BJ (cell line): ENCODE measurements around the gene LAMP5. TPM values are rescaled to one million over a fixed set of nuclear protein-coding genes. Genes with fewer than 3 reads are reported as not detected.

Experiments
- CTCF ChIA-PET: fragments of 350-600 bp; formaldehyde crosslinking; extraction: SDS; loops from one replicate; lab custom pipeline; 2021; ENCODE audit warnings: antibody characterized with exemption, inconsistent platforms; lab: Yijun Ruan, JAX
- POLR2A ChIA-PET: fragments of 300-600 bp; sonication (Branson Sonifier 250); formaldehyde crosslinking; extraction: SDS; loops from one replicate; lab custom pipeline; 2021; ENCODE audit warnings: antibody characterized with exemption; lab: Charles Lee
- DNase-seq: peaks from one replicate; pipeline ENCODE4 v3.0.0-alpha.2; 2011; ENCODE audit warnings: low read depth
- H3K27me3 ChIP-seq: 2 replicates; pipeline ENCODE4 v1.6.0; 2011; ENCODE audit warnings: low read length; ENCODE audit not compliant: control insufficient read depth, insufficient read depth
- H3K36me3 ChIP-seq: 2 replicates; pipeline ENCODE4 v1.5.1; 2011; ENCODE audit warnings: low read length; ENCODE audit not compliant: control insufficient read depth, insufficient read depth
- H3K4me3 ChIP-seq: 2 replicates; pipeline ENCODE4 v1.5.1; 2011; ENCODE audit warnings: low read depth, mild to moderate bottlenecking, control low read depth, low read length
- CTCF ChIP-seq: IDR thresholded peaks from 2 replicates; pipeline ENCODE4 v1.5.1; 2011; ENCODE audit warnings: low read depth, mild to moderate bottlenecking, control low read depth, inconsistent platforms, low read length, moderate library complexity; ENCODE audit not compliant: insufficient read depth
- polyA plus RNA-seq: library from polyadenylated mRNA; depleted of rRNA; stranded (reverse); fragments of >200 nt; gene quantifications from 2 replicates; pipeline ENCODE4 v1.2.3, GENCODE V29; 2011

The LAMP5 gene
- polyA plus RNA-seq, 1 experiment = 0.12 TPM

DNA sequence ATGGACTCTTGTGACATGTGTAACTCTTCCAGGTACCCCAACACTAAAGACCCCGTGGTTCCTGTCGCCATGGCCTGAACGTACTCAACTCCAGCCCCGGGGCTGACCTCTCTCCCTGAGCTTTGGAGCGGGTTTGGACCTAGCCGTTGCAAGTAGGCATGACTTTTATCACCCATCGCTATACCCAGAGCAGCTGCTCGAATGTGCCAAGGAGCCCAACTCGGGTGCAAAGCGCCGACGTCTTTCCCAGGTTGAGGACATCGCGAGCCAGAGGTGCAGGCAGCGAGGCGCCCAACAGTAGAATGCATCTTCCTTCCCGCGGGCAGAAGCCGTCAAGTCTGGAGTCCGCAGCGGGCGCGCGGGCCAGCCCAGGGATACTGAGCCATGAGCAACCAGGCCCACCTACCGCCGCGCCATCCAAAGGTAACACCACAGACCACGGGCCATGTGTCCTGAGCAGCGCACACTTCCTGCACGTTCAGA lies 5.7 kb upstream of the LAMP5 start:
- H3K4me3 ChIP-seq = no peak overlapping the region
- POLR2A ChIA-PET = no interaction called here
- no peak for DNase-seq
- no peaks in the 10 kb centered on the region for H3K36me3 ChIP-seq
- CTCF ChIA-PET = interaction anchor here (0.9 kb wide), 1 partner anchor 73 kb away, joined by 3 read pairs; no protein-coding TSS in a partner anchor
- peaks cover 38% of the 10 kb centered on the region for H3K27me3 ChIP-seq
- TF ChIP-seq CTCF = no peak

DNA sequence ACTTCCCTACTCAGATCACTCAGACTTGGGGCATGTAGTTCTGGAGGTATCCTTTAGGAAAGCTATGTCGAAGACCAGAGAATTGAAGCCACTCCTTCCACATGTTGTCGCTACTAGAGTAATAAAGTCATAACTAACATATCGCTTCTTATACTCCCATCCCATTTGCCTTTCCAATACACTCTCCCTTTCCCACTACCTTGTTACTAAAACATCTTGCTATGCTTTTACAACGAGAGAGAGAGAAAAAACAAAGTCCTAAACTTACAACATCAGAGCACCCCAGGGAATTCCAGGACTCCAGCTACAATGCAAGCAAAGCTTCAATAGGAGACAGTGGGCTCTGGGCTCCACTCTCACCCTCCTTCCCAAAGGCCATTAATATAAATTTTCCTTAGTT lies 5.1 kb upstream of the LAMP5 start:
- Histone ChIP-seq H3K36me3 (no peaks in the 10 kb centered on the region), H3K27me3 (peaks cover 41% of the 10 kb centered on the region), H3K4me3 (no peak overlapping the region)
- no peak for TF ChIP-seq CTCF
- CTCF ChIA-PET = interaction anchor here (0.9 kb wide), 1 partner anchor 74 kb away, joined by 3 read pairs; no protein-coding TSS in a partner anchor
- POLR2A ChIA-PET = no interaction called here
- no peak for DNase-seq

- ChIA-PET CTCF (interaction anchor here (0.9 kb wide), 1 partner anchor 103 kb away, joined by 3 read pairs; no protein-coding TSS in a partner anchor), POLR2A (no interaction called here)
- no peak for TF ChIP-seq CTCF
- Histone ChIP-seq H3K27me3 (peaks cover 49% of the 10 kb centered on the region), H3K4me3 (no peak overlapping the region), H3K36me3 (no peaks in the 10 kb centered on the region)
- no peak for DNase-seq
These were observed 3.5 kb upstream of the LAMP5 start for GRCh38 chr20:9510911-9511310.

DNA sequence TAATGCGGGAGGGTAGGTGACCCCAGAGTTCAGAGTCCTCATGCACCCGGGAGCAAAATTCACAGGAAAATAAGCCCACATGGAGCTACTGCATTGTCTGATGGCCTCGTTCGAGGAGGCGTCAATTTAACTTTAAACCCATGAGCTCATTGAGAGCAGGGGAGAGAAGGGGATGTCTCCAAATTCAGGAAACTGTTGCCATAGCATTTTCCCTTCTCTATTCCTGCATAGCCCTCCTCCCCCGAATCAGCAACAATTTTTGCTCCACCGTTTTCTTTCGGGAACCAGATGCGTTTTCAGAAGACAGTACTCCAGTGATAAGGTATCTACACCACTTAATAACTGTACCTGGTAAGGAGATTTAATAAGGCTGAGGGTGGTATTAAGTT lies 324 bp upstream of the LAMP5 start:
- DNase-seq = no peak
- peaks cover 46% of the 10 kb centered on the region for H3K27me3 ChIP-seq
- no peak for TF ChIP-seq CTCF
- ChIA-PET POLR2A (no interaction called here), CTCF (no interaction called here)
- H3K4me3 ChIP-seq = no peak overlapping the region
- no peaks in the 10 kb centered on the region for H3K36me3 ChIP-seq

DNA sequence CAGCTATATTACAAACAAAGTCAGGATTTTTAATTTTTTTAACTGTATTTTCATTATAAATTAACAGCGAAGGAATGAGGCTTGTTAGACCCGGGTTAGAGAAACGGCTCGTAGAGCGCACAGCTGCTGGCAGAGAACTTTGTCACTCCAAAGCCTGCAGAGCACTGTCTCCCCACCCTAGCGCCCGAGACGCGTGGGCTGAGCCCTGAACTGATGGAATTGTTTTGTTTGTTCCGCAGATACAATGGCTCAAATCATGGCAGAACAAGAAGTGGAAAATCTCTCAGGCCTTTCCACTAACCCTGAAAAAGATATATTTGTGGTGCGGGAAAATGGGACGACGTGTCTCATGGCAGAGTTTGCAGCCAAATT lies 810 bp downstream of the LAMP5 start:
- CTCF ChIA-PET = interaction anchor here (0.8 to 1.2 kb wide), 3 partner anchors 26 to 160 kb away, joined by 3 read pairs; no protein-coding TSS in a partner anchor
- Histone ChIP-seq H3K4me3 (no peak overlapping the region), H3K36me3 (no peaks in the 10 kb centered on the region), H3K27me3 (peaks cover 40% of the 10 kb centered on the region)
- no peak for DNase-seq
- no peak for TF ChIP-seq CTCF
- POLR2A ChIA-PET = no interaction called here
